GM23338 (cell line): Measurements from ENCODE around the gene CDKAL1. TPM values are rescaled to one million over a fixed set of nuclear protein-coding genes. Genes with fewer than 3 reads are reported as not detected.

ENCODE experiments used
- ATAC-seq: fragments of 200-7000 bp; cut with Tn5 transposase; 3 replicates; pipeline ENCODE4 v1.9.1; 2020
- DNase-seq: peaks from one replicate; pipeline ENCODE4 v3.0.0-alpha.2; 2015; ENCODE audit warnings: low spot score
- H2AFZ ChIP-seq: fragments of 200-600 bp; sonication (generic); 2 replicates; pipeline ENCODE4 v1.8.0; 2016; ENCODE audit warnings: antibody characterized with exemption, mild to moderate bottlenecking, moderate library complexity
- H3F3A ChIP-seq: fragments of 200-600 bp; sonication (generic); replicated peaks from 2 replicates; pipeline ENCODE4 v1.8.0; 2017; ENCODE audit warnings: antibody characterized with exemption, mixed run types, low read depth
- H3K27ac ChIP-seq: fragments of 200-600 bp; sonication (generic); 2 replicates; pipeline ENCODE4 v1.6.1; 2016; ENCODE audit warnings: low read depth
- H3K27me3 ChIP-seq: fragments of 200-600 bp; sonication (generic); 2 replicates; pipeline ENCODE4 v1.8.0; 2016; ENCODE audit warnings: mild to moderate bottlenecking, mixed run types, moderate library complexity; ENCODE audit not compliant: insufficient read depth
- H3K36me3 ChIP-seq: fragments of 200-600 bp; sonication (generic); 2 replicates; pipeline ENCODE4 v1.8.0; 2016; ENCODE audit warnings: mild to moderate bottlenecking; ENCODE audit not compliant: insufficient read depth
- H3K4me1 ChIP-seq: fragments of 200-600 bp; sonication (generic); 2 replicates; pipeline ENCODE4 v1.8.0; 2016; ENCODE audit warnings: mild to moderate bottlenecking, moderate library complexity; ENCODE audit not compliant: insufficient read depth
- H3K4me2 ChIP-seq: fragments of 200-600 bp; sonication (generic); 2 replicates; pipeline ENCODE4 v1.7.1; 2017; ENCODE audit warnings: mixed run types
- H3K4me3 ChIP-seq: fragments of 200-600 bp; sonication (generic); 2 replicates; pipeline ENCODE4 v1.6.1; 2016; ENCODE audit warnings: mixed run types
- H3K79me2 ChIP-seq: fragments of 200-600 bp; sonication (generic); replicated peaks from 2 replicates; pipeline ENCODE4 v1.8.0; 2017; ENCODE audit warnings: mild to moderate bottlenecking; ENCODE audit not compliant: insufficient read depth
- H3K9me2 ChIP-seq: fragments of 200-600 bp; sonication (generic); 2 replicates; pipeline ENCODE4 v1.8.0; 2017; ENCODE audit not compliant: insufficient read depth
- H4K20me1 ChIP-seq: fragments of 200-600 bp; sonication (generic); replicated peaks from 2 replicates; pipeline ENCODE4 v1.8.0; 2017; ENCODE audit warnings: mild to moderate bottlenecking; ENCODE audit not compliant: insufficient read depth
- H3K27ac Mint-ChIP-seq: 2 replicates; pipeline ENCODE4 v1.8.0; 2020; ENCODE audit warnings: inconsistent platforms, mild to moderate bottlenecking, moderate library complexity, mixed read lengths
- H3K27me3 Mint-ChIP-seq: 3 replicates; pipeline ENCODE4 v1.8.0; 2022; ENCODE audit warnings: low read depth, mild to moderate bottlenecking, moderate library complexity, mixed read lengths, inconsistent platforms; ENCODE audit not compliant: insufficient read depth, poor library complexity
- H3K36me3 Mint-ChIP-seq: 3 replicates; pipeline ENCODE4 v1.8.0; 2021; ENCODE audit warnings: low read depth, mild to moderate bottlenecking, inconsistent platforms, moderate library complexity, mixed read lengths
- H3K4me1 Mint-ChIP-seq: 3 replicates; pipeline ENCODE4 v1.8.0; 2020; ENCODE audit warnings: mild to moderate bottlenecking, inconsistent platforms, mixed read lengths
- H3K4me3 Mint-ChIP-seq: 3 replicates; pipeline ENCODE4 v1.8.0; 2021; ENCODE audit warnings: moderate library complexity, mild to moderate bottlenecking, inconsistent platforms, mixed read lengths
- H3K9me3 Mint-ChIP-seq: 3 replicates; pipeline ENCODE4 v1.8.0; 2020; ENCODE audit warnings: moderate library complexity, mild to moderate bottlenecking, inconsistent platforms, mixed read lengths
- CREB1 ChIP-seq: fragments of 250-450 bp; sonication (Bioruptor Pico); IDR thresholded peaks from 2 replicates; pipeline ENCODE4 v1.5.0; 2020; ENCODE audit warnings: low read depth, mild to moderate bottlenecking, moderate library complexity
- CTCF ChIP-seq, 2 experiments: fragments of 200-600 bp in 1 of 2; sonication (generic) in 1 of 2; conservative IDR thresholded peaks; 2 replicates each; pipeline versions ENCODE4 v1.5.1 to v1.6.1; 2016 to 2017; ENCODE audit warnings: antibody characterized with exemption in 2 of 2, low read depth in 2 of 2, mild to moderate bottlenecking in 2 of 2, moderate library complexity in 1 of 2
- ETS1 ChIP-seq: IDR thresholded peaks from 2 replicates; pipeline ENCODE4 v1.6.1; 2016; ENCODE audit warnings: antibody characterized with exemption
- EZH2phosphoT487 ChIP-seq: fragments of 200-600 bp; sonication (generic); IDR thresholded peaks from one replicate; pipeline ENCODE4 v1.8.1; 2018; ENCODE audit warnings: antibody characterized with exemption; ENCODE audit not compliant: unreplicated experiment
- NANOG ChIP-seq: IDR thresholded peaks from 2 replicates; pipeline ENCODE4 v1.6.1; 2016; ENCODE audit warnings: antibody characterized with exemption, borderline replicate concordance
- POLR2AphosphoS5 ChIP-seq: IDR thresholded peaks from 2 replicates; pipeline ENCODE4 v1.6.1; 2016; ENCODE audit warnings: antibody characterized with exemption, low read depth
- REST ChIP-seq: IDR thresholded peaks from one replicate; pipeline ENCODE4 v1.6.1; 2018; ENCODE audit warnings: antibody characterized with exemption; ENCODE audit not compliant: unreplicated experiment
- STAT1 ChIP-seq: IDR thresholded peaks from one replicate; pipeline ENCODE4 v1.6.1; 2016; ENCODE audit warnings: antibody characterized with exemption; ENCODE audit not compliant: unreplicated experiment
- ZNF331 ChIP-seq: fragments of 250-450 bp; sonication (Bioruptor Pico); IDR thresholded peaks from 2 replicates; pipeline ENCODE4 v1.5.0; 2020; ENCODE audit warnings: low read depth, mild to moderate bottlenecking, moderate library complexity
- polyA plus RNA-seq: library from polyadenylated mRNA; unstranded; fragments of >200 nt; fragmentation: Nextera tagmentation; extraction: Ambion mirVana; gene quantifications from 2 replicates; pipeline ENCODE4 v1.2.1, GENCODE V29; 2016
- total RNA-seq: library from RNA; depleted of rRNA; stranded (reverse); fragments of >200 nt; shearing (Covaris generic); gene quantifications from 2 replicates; pipeline ENCODE4 v1.2.3, GENCODE V29; 2014

The CDKAL1 gene
- total and polyA plus RNA-seq, 2 experiments from 2014 or later = 17.8 to 35.0 TPM

GRCh38 chr6:21198032-21198640 is 663.9 kb downstream of the CDKAL1 start (continued):
- TF ChIP-seq CTCF (conservative IDR thresholded peaks at IDR 0.05; ENCODE audit: low read depth in 2 of 2) (no peak), ZNF331 (CRISPR knock-in tag) (no peak)

GRCh38 chr6:21199262-21199661 is 665.0 kb downstream of the CDKAL1 start:
- ATAC-seq (peak; percentile 64), DNase-seq (no peak)
- peaks cover 30% of the 10 kb centered on the region for H3K4me1 ChIP-seq
- no peak overlapping the region for H3K4me3 ChIP-seq
- peak overlapping the region; percentile 3; the same call in 1 of the 2 replicates for H3K27ac Mint-ChIP-seq
- peaks cover 4% of the 10 kb centered on the region; the same call in 2 of the 3 replicates for H3K36me3 Mint-ChIP-seq
- peak overlapping the region; percentile 42; the same call in 1 of the 2 replicates for H3K27ac ChIP-seq
- no peak overlapping the region for H3K4me3 Mint-ChIP-seq
- H3K79me2 ChIP-seq = no peaks in the 10 kb centered on the region
- TF ChIP-seq POLR2AphosphoS5 (no peak), EZH2phosphoT487 (no peak), STAT1 (no peak), CREB1 (CRISPR knock-in tag) (no peak), NANOG (no peak)
- H3F3A ChIP-seq = no peaks in the 10 kb centered on the region
- H2AFZ ChIP-seq = no peak overlapping the region
- H3K4me1 Mint-ChIP-seq = peaks cover 37% of the 10 kb centered on the region
- no peaks in the 10 kb centered on the region for H3K36me3 ChIP-seq
- H3K27me3 Mint-ChIP-seq = peaks cover 5% of the 10 kb centered on the region
- H3K9me3 Mint-ChIP-seq = 0 out of 3 replicates have a peak, but pooled peaks cover 2% of the 10 kb centered on the region
- no peaks in the 10 kb centered on the region for H3K27me3 ChIP-seq
- no peaks in the 10 kb centered on the region for H3K9me2 ChIP-seq
- 0 out of 2 replicates have a peak overlapping the region, but pooled peaks have one; percentile 40 for H3K4me2 ChIP-seq
- no peaks in the 10 kb centered on the region for H4K20me1 ChIP-seq

- Histone ChIP-seq H3K9me2 (no peaks in the 10 kb centered on the region; the same call in 1 of the 2 replicates), H3K36me3 (no peaks in the 10 kb centered on the region), H3K79me2 (no peaks in the 10 kb centered on the region), H4K20me1 (no peaks in the 10 kb centered on the region), H3K27me3 (no peaks in the 10 kb centered on the region), H3K27ac (no peak overlapping the region), H3K4me2 (no peak overlapping the region), H3K4me3 (no peak overlapping the region), H3F3A (no peaks in the 10 kb centered on the region), H2AFZ (no peak overlapping the region), H3K4me1 (peaks cover 30% of the 10 kb centered on the region)
- Mint-ChIP-seq H3K4me1 (peaks cover 37% of the 10 kb centered on the region), H3K27me3 (peaks cover 5% of the 10 kb centered on the region), H3K36me3 (peaks cover 6% of the 10 kb centered on the region; the same call in 2 of the 3 replicates), H3K9me3 (peaks cover 6% of the 10 kb centered on the region; the same call in 2 of the 3 replicates), H3K4me3 (no peak overlapping the region), H3K27ac (peak overlapping the region; percentile 44; the same call in 1 of the 2 replicates)
- no peak for ATAC-seq
- DNase-seq = no peak
- TF ChIP-seq ETS1 = no peak
- TF ChIP-seq REST = no peak
- TF ChIP-seq STAT1 = no peak
Measured at GRCh38 chr6:21200134-21200870, 666.0 kb downstream of the CDKAL1 start.
